HG02840 (cell line): ENCODE measurements around the gene SLC3A2.

Source experiments
- ATAC-seq: cut with Tn5 transposase; IDR thresholded peaks from one replicate; pipeline ENCODE4 v1.9.1; 2021; ENCODE audit warnings: mild to moderate bottlenecking, moderate library complexity, moderate number of reproducible peaks; ENCODE audit not compliant: unreplicated experiment, low FRiP score

SLC3A2 gene

DNA sequence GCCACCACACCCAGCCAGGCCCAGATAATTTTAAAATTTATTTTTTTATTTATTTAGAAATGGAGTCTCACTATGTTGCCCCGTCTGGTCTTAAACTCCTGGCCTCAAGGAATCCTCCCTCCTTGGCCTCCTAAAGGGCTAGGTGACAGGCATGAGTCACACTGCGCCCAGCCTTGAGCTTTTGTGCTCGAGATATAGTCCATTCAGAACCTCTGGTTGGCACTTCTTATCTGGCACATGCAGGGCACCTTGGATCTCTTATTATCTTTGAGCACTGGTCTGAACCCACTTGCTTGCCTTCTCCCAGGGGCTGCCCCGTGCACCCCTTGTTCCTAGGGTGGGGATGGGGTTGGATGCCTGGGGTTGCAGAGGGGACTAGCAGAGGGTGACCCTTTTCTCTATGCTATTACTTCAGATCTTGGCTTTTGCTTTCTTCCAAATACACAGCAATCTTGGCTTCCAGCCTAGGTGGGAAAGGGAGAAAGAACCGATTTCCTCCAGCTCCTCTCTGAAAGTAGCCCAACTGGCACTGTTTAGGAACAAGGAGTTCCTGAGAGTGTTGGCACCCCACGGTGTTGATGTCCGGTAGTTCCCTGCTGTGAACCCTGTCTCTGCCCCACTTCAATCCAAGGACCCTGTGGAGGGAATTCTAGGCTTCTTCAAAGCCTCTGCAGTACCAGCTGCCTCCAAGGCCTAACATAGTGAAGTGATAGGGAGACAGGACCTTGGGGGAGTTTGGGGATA, 1.3 kb upstream of the SLC3A2 start:
- ATAC-seq, result no peak

DNA sequence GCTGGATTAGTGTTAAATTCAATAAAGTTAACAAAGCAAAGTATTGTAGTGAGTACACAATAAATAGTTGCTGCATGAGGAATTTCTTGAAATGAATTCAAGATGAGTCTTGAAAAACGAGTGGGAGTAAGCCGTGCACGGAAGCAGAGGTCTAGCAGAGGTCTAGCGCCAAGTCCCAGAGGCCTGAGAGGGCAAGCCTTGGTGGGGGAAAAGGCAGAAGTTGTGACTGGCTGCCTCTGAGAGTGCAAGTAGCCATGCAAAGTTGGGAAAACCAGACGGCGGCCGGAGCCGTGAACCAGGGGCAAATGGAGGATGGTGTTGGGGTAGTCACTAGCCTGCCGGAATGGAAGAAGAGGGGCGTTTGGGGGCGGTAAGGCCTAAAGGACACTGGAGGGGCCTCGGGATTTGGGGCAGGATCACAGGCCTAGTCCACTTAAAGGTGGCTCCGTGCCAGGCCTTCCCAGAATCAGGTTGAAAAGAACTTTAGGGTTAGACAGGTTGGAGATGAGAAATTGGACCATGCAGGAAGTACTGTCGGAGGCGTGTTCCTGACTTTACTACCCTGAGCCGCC, 379 bp upstream of the SLC3A2 start:
- peak; percentile 7 for ATAC-seq

DNA sequence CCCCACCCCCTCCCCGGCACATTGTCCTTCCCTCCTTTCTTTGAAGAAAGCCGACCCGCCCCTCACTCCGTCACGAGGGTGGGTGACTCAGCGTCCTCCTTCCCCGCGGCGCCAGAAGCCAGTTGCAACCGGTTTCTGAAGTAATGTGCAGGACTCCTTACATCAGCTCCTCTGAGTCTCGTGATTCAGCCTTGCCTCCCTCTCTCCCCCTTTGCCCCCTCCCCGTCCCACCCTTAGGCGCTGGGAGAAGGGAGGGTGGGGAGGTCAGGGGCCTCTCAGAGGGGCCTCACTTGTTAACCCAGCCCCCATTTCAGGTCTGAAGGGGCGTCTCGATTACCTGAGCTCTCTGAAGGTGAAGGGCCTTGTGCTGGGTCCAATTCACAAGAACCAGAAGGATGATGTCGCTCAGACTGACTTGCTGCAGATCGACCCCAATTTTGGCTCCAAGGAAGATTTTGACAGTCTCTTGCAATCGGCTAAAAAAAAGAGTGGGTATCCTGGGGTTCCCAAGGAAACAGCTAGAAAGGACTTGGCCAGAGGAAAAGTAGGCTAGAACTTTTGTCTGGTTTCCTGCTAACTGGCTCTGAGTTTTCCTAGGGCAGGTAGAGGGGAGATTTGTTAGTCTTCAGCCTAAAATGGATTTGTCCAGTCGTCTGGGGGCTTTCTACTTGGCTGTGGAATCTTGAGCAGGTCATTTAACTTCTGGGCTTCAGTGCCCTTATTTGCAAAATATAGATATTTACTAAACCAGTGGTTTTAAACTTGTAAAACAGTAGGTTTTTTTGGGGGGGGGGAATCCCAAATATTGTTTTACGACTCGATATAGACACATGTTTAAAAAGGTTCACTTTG, 1.1 kb downstream of the SLC3A2 start:
- peak; percentile 45 for ATAC-seq

DNA sequence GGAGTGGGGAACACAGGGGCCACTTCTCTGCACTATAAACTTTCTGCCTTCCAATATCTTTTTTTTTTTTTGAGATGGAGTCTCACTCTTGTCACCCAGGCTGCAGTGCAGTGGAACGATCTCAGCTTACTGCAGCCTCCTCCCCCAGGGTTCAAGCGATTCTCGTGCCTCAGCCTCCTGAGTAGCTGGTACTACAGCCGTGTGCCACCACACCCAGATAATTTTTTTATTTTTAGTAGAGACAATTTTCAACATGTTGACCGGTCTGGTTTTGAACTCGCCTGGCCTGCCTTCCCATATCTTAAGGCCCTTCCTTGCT, 1.7 kb downstream of the SLC3A2 start:
- ATAC-seq, result no peak

GRCh38 chr11:62882788-62883501, 2.2 kb downstream of the SLC3A2 start:
- no peak for ATAC-seq

DNA sequence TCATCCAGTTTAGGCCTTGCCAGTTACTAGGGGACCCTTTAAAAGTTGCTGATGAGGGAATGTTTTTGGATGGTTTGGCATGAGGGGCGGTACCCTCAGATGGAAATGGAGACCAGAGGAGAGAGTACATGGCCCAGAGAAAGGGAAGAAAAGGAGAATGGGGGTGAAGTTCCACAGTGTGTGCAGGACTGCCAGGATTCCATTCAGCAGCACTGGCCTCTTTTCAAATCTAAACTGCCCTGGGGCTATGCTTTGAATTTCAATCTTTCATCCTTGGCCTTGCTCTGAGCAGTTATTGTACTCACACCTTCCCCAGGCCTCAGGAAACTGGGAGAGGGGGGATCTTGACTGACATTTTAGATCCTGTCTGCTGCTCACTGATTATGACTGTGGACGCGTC, 3.0 kb downstream of the SLC3A2 start:
- no peak for ATAC-seq

DNA sequence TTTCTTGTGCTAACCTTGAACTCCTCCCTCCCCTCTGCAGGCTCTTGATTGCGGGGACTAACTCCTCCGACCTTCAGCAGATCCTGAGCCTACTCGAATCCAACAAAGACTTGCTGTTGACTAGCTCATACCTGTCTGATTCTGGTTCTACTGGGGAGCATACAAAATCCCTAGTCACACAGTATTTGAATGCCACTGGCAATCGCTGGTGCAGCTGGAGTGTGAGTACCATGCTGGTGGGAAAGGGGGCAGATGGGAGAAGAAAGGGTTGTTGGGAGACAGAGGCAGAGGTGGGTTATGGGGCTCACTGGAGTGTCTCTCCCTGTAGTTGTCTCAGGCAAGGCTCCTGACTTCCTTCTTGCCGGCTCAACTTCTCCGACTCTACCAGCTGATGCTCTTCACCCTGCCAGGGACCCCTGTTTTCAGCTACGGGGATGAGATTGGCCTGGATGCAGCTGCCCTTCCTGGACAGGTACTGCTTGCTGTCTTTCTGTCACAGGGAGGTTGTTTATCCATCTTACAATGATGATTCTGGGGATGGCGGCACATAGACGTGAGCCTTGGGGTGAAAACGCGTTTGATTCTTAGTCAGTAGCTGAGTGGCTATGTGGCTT, 4.5 kb downstream of the SLC3A2 start:
- ATAC-seq, result no peak

- ATAC-seq, result no peak
Measured at GRCh38 chr11:62888406-62888805, 7.7 kb downstream of the SLC3A2 start.

- no peak for ATAC-seq
Measured at GRCh38 chr11:62889126-62889483, 8.4 kb downstream of the SLC3A2 start.

DNA sequence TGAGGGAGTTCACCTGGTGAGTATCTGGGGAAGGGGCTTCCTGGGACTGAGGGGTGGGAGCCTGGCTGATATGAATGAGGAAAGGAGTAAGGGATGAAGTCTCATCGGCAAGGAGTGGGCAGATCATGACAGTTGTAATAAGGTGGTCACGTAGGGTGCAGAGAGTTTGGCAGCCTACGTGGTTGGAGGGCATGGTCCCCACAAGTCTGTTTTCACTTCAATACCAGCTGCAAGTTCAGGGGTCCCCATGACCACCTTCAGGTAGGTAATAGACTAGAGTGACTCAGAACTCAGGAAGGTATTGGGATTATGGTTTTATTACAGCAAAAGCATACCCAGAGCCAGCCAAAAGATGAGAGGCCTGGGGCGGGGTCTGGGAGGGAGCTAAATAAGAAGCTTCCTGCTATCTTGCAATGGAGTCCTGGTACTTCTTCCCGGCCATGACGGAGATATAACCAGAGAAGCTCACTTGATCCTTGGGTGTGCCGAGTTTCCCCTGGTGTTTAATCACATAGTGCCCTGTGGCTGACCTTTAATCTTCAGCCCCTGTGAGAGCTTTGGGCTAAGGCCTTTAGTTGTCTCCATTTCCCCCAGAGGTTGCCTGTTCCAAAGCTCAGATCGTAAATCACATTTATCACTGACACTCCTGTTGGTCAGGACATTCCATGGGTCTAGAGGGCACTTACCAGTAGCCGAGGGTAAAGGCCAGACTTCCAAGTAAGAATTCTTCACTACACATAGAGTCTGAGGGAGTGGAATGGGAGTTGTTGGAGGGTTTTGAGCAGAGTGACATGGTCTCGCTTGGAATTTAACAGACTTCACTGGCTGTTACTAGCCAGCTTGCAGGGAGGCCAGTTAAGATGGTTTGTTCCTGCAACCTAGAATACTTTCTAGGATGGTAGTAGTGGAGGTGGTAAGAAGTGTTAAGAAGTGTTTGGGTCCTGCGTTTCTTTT, 9.1 kb downstream of the SLC3A2 start:
- no peak for ATAC-seq

GRCh38 chr11:62892077-62892922, 11.6 kb downstream of the SLC3A2 start:
- ATAC-seq, result no peak

- no peak for ATAC-seq
Measured at GRCh38 chr11:62895501-62895900, 14.8 kb downstream of the SLC3A2 start.

GRCh38 chr11:62896049-62896448, 15.4 kb downstream of the SLC3A2 start:
- no peak for ATAC-seq

DNA sequence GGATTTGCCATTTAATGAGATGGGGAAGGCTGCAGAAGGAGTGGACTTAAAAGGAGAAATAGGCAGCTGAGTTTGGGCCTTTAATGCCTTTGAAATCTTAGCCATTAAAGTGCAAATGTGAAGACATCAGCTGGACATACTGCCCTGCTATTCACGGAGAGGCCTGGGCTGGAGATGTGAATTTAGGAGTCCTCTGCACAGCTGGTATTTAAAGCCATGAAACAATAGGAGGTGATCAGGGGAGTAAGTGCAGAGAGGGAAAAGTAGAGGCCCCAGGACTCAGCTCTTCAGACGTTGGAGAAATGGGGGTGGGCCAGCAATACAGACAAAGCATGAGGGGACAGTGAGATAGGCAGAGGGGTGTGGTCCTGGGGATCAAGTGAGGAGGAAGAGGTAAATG, 16.6 kb downstream of the SLC3A2 start:
- ATAC-seq, result no peak

DNA sequence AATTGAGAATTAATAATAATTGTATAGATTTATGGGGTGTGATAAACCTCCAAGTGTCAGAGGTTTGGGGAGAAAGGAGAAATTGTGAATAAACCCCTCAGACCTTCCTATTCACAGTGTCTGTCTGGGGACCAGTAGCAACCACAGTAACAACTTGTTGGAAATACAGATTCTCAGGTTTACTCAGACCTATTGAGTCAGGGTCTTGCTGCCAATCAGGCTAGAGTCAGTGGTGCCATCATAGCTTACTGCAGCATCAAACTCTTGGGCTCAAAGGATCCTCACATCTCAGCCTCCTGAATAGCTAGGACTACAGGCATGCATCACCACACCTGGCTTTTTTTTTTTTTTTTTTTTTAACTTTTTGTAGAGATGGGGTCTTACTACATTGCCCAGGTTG, 17.3 kb downstream of the SLC3A2 start:
- ATAC-seq, result no peak

DNA sequence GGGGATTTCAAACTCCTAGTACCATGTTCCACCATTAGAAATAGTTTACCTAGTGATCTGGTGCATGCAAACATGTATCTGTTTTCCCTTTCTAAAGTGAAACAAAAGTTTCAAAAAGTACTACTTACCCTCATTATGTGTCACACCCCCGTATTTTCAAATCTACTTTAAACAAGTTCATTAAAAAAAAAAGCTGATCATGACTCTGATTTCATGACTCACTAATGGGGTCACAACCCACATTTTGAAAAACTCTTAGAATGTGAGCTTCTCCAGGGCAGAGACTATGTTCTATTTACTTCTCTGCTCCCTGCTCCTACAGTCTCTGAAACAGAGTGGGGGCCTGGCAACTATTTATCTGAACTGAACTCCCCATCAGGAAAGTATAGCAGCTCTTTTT, 22.2 kb downstream of the SLC3A2 start:
- no peak for ATAC-seq

- no peak for ATAC-seq
Measured at GRCh38 chr11:62905296-62905695, 24.6 kb downstream of the SLC3A2 start.

DNA sequence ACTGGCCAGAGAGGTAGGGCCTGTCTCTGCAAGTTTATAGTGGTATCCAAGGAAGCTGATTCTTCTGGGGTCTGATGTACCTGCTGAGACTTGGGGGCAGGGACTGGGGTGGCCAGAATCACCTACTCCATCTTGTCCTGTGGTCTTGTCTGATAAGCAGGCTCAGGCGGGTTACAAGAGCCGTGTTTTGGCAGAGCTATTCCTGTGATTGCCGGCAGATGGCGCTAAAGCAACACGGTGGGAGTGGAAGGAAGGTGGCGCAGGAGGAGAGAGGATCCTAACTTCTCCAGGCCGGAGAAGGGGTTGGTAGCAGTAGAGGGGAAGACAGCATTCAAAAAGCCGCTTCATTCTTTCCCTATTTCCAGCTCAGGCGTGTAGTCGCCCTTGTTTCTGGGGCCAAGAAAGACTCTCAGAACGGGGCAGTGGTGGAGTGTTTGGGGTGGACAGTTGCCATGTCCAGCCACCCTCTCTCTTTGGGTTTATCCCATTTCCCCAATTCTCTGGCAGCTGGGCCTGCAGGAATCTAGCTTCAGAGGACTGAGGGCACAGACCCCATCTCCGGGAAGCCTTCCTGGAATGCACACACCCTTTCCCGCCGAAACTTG, 25.3 kb downstream of the SLC3A2 start:
- ATAC-seq, result peak; percentile 66
